ENCODE results near the gene SRRM2.
A peak's percentile ranks its signal among the peaks of the same experiment; 100 is the strongest.

The SRRM2 gene

DNA sequence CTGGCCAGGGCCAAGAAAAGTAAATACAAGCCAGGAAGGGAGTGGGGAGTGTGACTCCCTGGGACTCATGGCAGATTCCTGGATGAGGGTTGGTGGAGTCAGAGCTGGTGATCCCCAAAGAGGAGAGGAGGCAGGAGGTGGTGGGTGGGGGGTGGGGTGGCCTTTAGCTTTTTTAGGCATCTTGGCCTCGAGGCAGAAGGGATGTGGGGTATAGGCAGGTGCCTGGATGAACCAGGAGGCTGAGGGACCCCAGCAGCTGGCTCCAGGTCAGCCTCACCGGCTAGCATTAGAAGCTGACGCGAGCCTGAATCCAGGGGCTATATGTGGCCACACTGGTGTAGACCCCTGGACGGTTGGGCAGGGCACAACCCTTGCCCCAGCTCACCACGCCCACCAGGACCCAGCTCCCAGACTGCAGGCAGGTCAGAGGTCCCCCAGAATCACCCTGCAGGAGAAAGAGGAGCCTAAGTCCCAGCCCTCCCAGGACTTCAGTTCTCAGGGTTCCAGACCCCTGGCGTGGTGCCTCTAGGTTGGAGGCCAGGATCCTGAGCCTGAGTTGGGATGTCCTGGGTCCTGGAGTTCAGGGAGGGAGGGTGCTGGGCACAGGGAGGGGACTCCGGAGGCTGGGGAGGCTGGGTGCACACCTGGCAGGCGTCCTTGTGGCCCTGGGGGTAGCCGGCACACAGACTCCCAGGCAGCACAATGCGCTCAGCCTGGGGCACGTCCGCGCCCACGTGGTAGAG lies 32.1 kb downstream of the SRRM2 start:
- DNase-seq (ENCODE audit: low read depth), result no peak
- no peak overlapping the region for H3K4me3 ChIP-seq (ENCODE audit: low read length)
- TF ChIP-seq CTCF (IDR thresholded peaks at IDR 0.05; ENCODE audit: insufficient read depth, low read depth, low read length, missing control alignments), result no peak

DNA sequence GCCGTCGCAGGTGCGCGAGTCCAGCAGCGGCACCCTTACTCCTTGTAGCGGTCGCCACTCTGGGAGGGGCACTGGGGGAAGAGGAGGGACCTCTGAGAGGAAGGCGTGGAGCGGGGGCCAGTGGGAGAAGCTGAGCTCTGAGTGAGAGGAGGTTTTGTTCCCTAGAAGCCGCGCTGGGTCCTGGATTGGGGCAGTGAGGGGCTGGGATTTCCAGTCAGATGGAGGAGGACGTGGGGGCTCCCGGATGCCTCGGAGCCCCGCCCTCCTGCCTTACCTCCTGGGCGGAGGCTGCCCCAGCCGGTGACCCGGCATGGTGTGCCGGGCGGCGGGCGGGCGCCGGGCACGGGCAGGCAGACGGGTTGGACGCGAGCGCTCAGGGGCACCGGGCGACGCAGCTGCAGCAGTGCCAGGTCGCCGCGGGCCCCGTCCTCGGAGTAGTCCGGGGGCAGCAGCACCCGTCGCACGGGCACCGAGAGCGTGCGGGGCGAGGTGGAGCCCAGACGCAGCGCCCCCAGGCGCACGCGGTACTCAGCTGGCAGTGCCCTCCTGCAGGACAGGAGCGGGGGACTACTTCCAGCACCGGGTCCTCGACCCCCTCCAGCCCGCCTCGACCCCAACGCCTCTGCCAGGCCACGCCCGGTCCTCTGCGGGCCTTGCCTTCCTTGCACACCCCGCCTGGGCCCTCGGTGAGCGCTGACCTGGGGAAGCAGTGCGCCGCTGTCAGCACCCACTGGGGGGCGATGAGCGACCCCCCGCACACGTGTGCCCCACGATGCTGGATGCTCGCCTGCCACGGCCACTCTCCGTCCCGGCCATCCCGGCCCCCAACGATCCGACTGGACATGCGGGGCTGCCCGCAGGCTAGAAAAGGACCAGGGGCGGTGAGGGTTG lies 32.9 kb downstream of the SRRM2 start:
- DNase-seq (ENCODE audit: low read depth), result no peak
- TF ChIP-seq CTCF (IDR thresholded peaks at IDR 0.05; ENCODE audit: insufficient read depth, low read depth, low read length, missing control alignments), result peak; percentile 2
- no peak overlapping the region for H3K4me3 ChIP-seq (ENCODE audit: low read length)

DNA sequence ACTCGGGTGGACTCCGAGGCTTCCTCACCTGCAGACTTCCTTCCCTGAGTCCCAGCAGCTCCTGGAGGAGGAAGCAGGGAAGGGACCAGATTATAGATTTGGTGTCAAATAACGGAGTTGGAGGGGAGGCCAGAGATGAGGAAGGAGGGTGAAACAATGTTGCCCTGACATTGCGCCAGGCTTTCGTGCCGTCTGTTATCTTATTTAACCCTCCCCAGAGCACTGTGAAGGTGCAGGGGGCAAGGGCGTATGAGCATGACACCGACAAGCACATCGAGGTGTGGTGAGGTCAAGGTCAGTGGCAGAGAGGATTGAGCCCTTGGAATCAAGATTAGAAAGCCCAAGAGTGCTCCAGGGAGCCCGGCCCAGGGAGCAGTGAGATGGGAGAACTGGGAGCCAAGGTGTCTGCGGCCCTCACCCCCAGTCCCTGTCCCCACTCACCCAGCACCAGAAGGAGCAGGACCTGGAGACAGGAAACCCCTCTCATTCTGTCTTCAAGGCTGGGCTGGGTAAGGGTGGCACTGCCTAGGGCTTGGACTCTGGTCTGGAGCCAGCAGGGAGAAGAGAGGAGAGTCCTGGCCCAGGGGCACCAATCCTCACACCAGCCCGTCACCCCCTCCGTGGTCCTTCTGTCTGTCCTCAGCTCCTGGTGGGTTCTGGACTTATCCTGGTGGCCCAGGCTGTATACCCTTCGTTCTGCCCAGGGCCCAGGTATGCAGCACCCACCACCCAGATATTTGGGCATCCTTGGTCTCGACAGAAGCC lies 33.8 kb downstream of the SRRM2 start:
- TF ChIP-seq CTCF (IDR thresholded peaks at IDR 0.05; ENCODE audit: insufficient read depth, low read depth, low read length, missing control alignments), result no peak
- no peak overlapping the region for H3K4me3 ChIP-seq (ENCODE audit: low read length)
- no peak for DNase-seq (ENCODE audit: low read depth)

GRCh38 chr16:2786826-2787151 lies 34.4 kb downstream of the SRRM2 start:
- TF ChIP-seq CTCF (IDR thresholded peaks at IDR 0.05; ENCODE audit: insufficient read depth, low read depth, low read length, missing control alignments), result no peak
- no peak overlapping the region for H3K4me3 ChIP-seq (ENCODE audit: low read length)
- DNase-seq (ENCODE audit: low read depth), result no peak

DNA sequence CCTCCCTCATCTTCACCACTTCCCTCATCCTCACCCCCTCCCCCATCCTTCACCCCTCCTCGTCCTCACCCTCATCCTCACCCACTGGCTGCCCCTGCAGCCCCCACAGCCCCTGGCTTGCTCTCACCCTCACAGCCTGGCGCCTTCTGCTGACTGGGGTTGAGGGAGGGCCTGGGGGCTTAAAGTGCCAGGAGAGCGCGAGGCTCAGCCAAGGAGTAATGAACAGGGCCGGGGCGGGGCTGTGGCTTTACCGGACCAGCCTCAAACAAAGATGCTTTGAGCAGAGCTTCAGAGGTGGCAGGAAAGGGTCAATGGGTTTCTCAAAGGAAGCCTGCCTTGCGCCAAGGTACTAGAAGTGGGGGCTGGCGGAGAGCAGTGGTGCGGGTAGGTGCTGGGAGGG lies 35.0 kb downstream of the SRRM2 start, which contains the start of gene PRSS33:
Gene PRSS33 (minus strand): TSS at position 155 of the 400 bp plus-strand sequence. CDS start 1,013 bp downstream, outside the sequence.
- H3K4me3 ChIP-seq (ENCODE audit: low read length), result no peak within 1 kb of the TSS
- DNase-seq (ENCODE audit: low read depth), result no peak
- TF ChIP-seq CTCF (IDR thresholded peaks at IDR 0.05; ENCODE audit: insufficient read depth, low read depth, low read length, missing control alignments), result no peak

GRCh38 chr16:2787961-2788360 lies 35.5 kb downstream of the SRRM2 start:
- H3K4me3 ChIP-seq (ENCODE audit: low read length), result no peak overlapping the region
- no peak for TF ChIP-seq CTCF (IDR thresholded peaks at IDR 0.05; ENCODE audit: insufficient read depth, low read depth, low read length, missing control alignments)
- DNase-seq (ENCODE audit: low read depth), result no peak

Data from epithelial cell of esophagus (primary cell).